ENCODE results near the gene NR2C1. TPM values are rescaled to one million over a fixed set of nuclear protein-coding genes. Genes with fewer than 3 reads are reported as not detected.

NR2C1 gene
- total and polyA plus RNA-seq, 5 donors: 24.1 to 44.5 (median 35.7) TPM

GRCh38 chr12:95083938-95084337 lies 10.5 kb upstream of the NR2C1 start:
- Histone ChIP-seq H3K27me3 (ENCODE audit: control insufficient read depth, insufficient read depth) (no peaks in the 10 kb centered on the region), H3K9me3 (ENCODE audit: control insufficient read depth, low read length) (no peaks in the 10 kb centered on the region), H3K4me3 (ENCODE audit: low read length) (no peak overlapping the region), H3K4me1 (ENCODE audit: control insufficient read depth, insufficient read depth, low read length) (no peaks in the 10 kb centered on the region), H3K27ac (ENCODE audit: low read length) (peak overlapping the region; percentile 75)
- intact Hi-C loops (cut with DNase I): no loop called here
- DNase-seq: no peak
- ATAC-seq: peak; percentile 87 to 89
- WGBS: 10% methylated on average over 4 of the region's 4 CpGs

GRCh38 chr12:95083471-95083870 lies 10.1 kb upstream of the NR2C1 start:
- Histone ChIP-seq H3K9me3 (ENCODE audit: control insufficient read depth, low read length) (no peaks in the 10 kb centered on the region), H3K27me3 (ENCODE audit: control insufficient read depth, insufficient read depth) (no peaks in the 10 kb centered on the region), H3K4me3 (ENCODE audit: low read length) (no peak overlapping the region), H3K4me1 (ENCODE audit: control insufficient read depth, insufficient read depth, low read length) (no peaks in the 10 kb centered on the region), H3K27ac (ENCODE audit: low read length) (no peak overlapping the region)
- intact Hi-C loops (cut with DNase I): no loop called here
- ATAC-seq: peak in 1 of 2 donors; percentile 41
- no peak for DNase-seq

GRCh38 chr12:95077341-95077740 lies 3.9 kb upstream of the NR2C1 start:
- Histone ChIP-seq H3K4me3 (ENCODE audit: low read length) (no peak overlapping the region), H3K27ac (ENCODE audit: low read length) (no peak overlapping the region), H3K9me3 (ENCODE audit: control insufficient read depth, low read length) (no peaks in the 10 kb centered on the region), H3K4me1 (ENCODE audit: control insufficient read depth, insufficient read depth, low read length) (peaks cover 3% of the 10 kb centered on the region), H3K27me3 (ENCODE audit: control insufficient read depth, insufficient read depth) (no peaks in the 10 kb centered on the region)
- DNase-seq: no peak
- intact Hi-C loops (cut with DNase I): no loop called here
- 57% methylated on average over 4 of the region's 4 CpGs for WGBS
- ATAC-seq: no peak

GRCh38 chr12:95074766-95075165 lies 1.3 kb upstream of the NR2C1 start:
- no peaks in the 10 kb centered on the region for H3K27me3 ChIP-seq (ENCODE audit: control insufficient read depth, insufficient read depth)
- 50% methylated on average over 5 of the region's 5 CpGs for WGBS
- DNase-seq (no peak), ATAC-seq (no peak)
- intact Hi-C loops (cut with DNase I): no loop called here
- H3K9me3 ChIP-seq (ENCODE audit: control insufficient read depth, low read length): no peaks in the 10 kb centered on the region
- H3K27ac ChIP-seq (ENCODE audit: low read length): peak overlapping the region; percentile 31
- H3K4me1 ChIP-seq (ENCODE audit: control insufficient read depth, insufficient read depth, low read length): peaks cover 3% of the 10 kb centered on the region
- H3K4me3 ChIP-seq (ENCODE audit: low read length): no peak overlapping the region

GRCh38 chr12:95073698-95074520 lies 491 bp upstream of the NR2C1 start:
- WGBS: 63% methylated on average over 23 of the region's 23 CpGs
- H3K27ac ChIP-seq (ENCODE audit: low read length): peak overlapping the region; percentile 2
- no peak for ATAC-seq
- H3K4me3 ChIP-seq (ENCODE audit: low read length): peak overlapping the region; percentile 97
- no peaks in the 10 kb centered on the region for H3K9me3 ChIP-seq (ENCODE audit: control insufficient read depth, low read length)
- peaks cover 3% of the 10 kb centered on the region for H3K4me1 ChIP-seq (ENCODE audit: control insufficient read depth, insufficient read depth, low read length)
- DNase-seq: peak in 2 of 3 donors; percentile 49 to 59
- intact Hi-C loops (cut with DNase I): no loop called here
- H3K27me3 ChIP-seq (ENCODE audit: control insufficient read depth, insufficient read depth): no peaks in the 10 kb centered on the region

- WGBS: 81% methylated on average over 1 of the region's 1 CpG
- H3K4me3 ChIP-seq (ENCODE audit: low read length): no peak overlapping the region
- intact Hi-C loops (cut with DNase I): no loop called here
- no peak for ATAC-seq
- no peaks in the 10 kb centered on the region for H3K9me3 ChIP-seq (ENCODE audit: control insufficient read depth, low read length)
- H3K27ac ChIP-seq (ENCODE audit: low read length): no peak overlapping the region
- DNase-seq: no peak
- H3K27me3 ChIP-seq (ENCODE audit: control insufficient read depth, insufficient read depth): no peaks in the 10 kb centered on the region
- peaks cover 3% of the 10 kb centered on the region for H3K4me1 ChIP-seq (ENCODE audit: control insufficient read depth, insufficient read depth, low read length)
These were observed 3.0 kb downstream of the NR2C1 start for GRCh38 chr12:95070378-95070777.

GRCh38 chr12:95066091-95066855 lies 7.1 kb downstream of the NR2C1 start:
- Histone ChIP-seq H3K4me1 (ENCODE audit: control insufficient read depth, insufficient read depth, low read length) (no peaks in the 10 kb centered on the region), H3K27ac (ENCODE audit: low read length) (no peak overlapping the region), H3K9me3 (ENCODE audit: control insufficient read depth, low read length) (no peaks in the 10 kb centered on the region), H3K4me3 (ENCODE audit: low read length) (no peak overlapping the region), H3K27me3 (ENCODE audit: control insufficient read depth, insufficient read depth) (no peaks in the 10 kb centered on the region)
- intact Hi-C loops (cut with DNase I): no loop called here
- ATAC-seq (no peak), DNase-seq (no peak)
- 93% methylated on average over 7 of the region's 7 CpGs for WGBS

GRCh38 chr12:95060951-95061350 lies 12.5 kb downstream of the NR2C1 start:
- ATAC-seq: no peak
- WGBS: 83% methylated on average over 1 of the region's 1 CpG

GRCh38 chr12:95059984-95060383 lies 13.4 kb downstream of the NR2C1 start:
- no peaks in the 10 kb centered on the region for H3K27me3 ChIP-seq (ENCODE audit: control insufficient read depth, insufficient read depth)

More at GRCh38 chr12:95060951-95061350, 12.5 kb downstream of the NR2C1 start:
- H3K4me1 ChIP-seq (ENCODE audit: control insufficient read depth, insufficient read depth, low read length): no peaks in the 10 kb centered on the region
- intact Hi-C loops (cut with DNase I): no loop called here
- no peaks in the 10 kb centered on the region for H3K27me3 ChIP-seq (ENCODE audit: control insufficient read depth, insufficient read depth)
- DNase-seq: no peak
- H3K27ac ChIP-seq (ENCODE audit: low read length): no peak overlapping the region
- no peaks in the 10 kb centered on the region for H3K9me3 ChIP-seq (ENCODE audit: control insufficient read depth, low read length)
- no peak overlapping the region for H3K4me3 ChIP-seq (ENCODE audit: low read length)

GRCh38 chr12:95057424-95057823 lies 16.0 kb downstream of the NR2C1 start:
- Histone ChIP-seq H3K9me3 (ENCODE audit: control insufficient read depth, low read length) (no peaks in the 10 kb centered on the region), H3K4me3 (ENCODE audit: low read length) (no peak overlapping the region), H3K4me1 (ENCODE audit: control insufficient read depth, insufficient read depth, low read length) (no peaks in the 10 kb centered on the region), H3K27me3 (ENCODE audit: control insufficient read depth, insufficient read depth) (no peaks in the 10 kb centered on the region), H3K27ac (ENCODE audit: low read length) (no peak overlapping the region)
- intact Hi-C loops (cut with DNase I): no loop called here
- ATAC-seq (no peak), DNase-seq (no peak)
- 98% methylated on average over 3 of the region's 3 CpGs for WGBS

More at GRCh38 chr12:95059984-95060383, 13.4 kb downstream of the NR2C1 start:
- no peaks in the 10 kb centered on the region for H3K4me1 ChIP-seq (ENCODE audit: control insufficient read depth, insufficient read depth, low read length)
- DNase-seq: no peak
- intact Hi-C loops (cut with DNase I): no loop called here
- ATAC-seq: no peak
- WGBS: 73% methylated on average over 4 of the region's 4 CpGs
- H3K27ac ChIP-seq (ENCODE audit: low read length): no peak overlapping the region
- H3K4me3 ChIP-seq (ENCODE audit: low read length): no peak overlapping the region
- no peaks in the 10 kb centered on the region for H3K9me3 ChIP-seq (ENCODE audit: control insufficient read depth, low read length)

GRCh38 chr12:95055057-95055456 lies 18.4 kb downstream of the NR2C1 start:
- intact Hi-C loops (cut with DNase I): no loop called here
- WGBS: 77% methylated on average over 2 of the region's 2 CpGs
- H3K27me3 ChIP-seq (ENCODE audit: control insufficient read depth, insufficient read depth): no peaks in the 10 kb centered on the region
- H3K4me1 ChIP-seq (ENCODE audit: control insufficient read depth, insufficient read depth, low read length): no peaks in the 10 kb centered on the region
- no peak for DNase-seq
- no peak overlapping the region for H3K27ac ChIP-seq (ENCODE audit: low read length)
- H3K4me3 ChIP-seq (ENCODE audit: low read length): no peak overlapping the region
- no peaks in the 10 kb centered on the region for H3K9me3 ChIP-seq (ENCODE audit: control insufficient read depth, low read length)
- ATAC-seq: no peak

All from right cardiac atrium (tissue), 5 donors.